DOHH2 (cell line): ENCODE measurements around the gene TRIM16.
"Not testable (repeated sequence)": the region's sequence is repeated elsewhere in the genome, so short reads cannot be mapped to it uniquely, and the experiment has no call there.

Source experiments
- EZH2phosphoT487 ChIP-seq: fragments of 200-600 bp; sonication (generic); IDR thresholded peaks from 2 replicates; pipeline ENCODE4 v1.6.1; 2017; ENCODE audit warnings: borderline replicate concordance, mild to moderate bottlenecking, antibody characterized with exemption, low read length, moderate library complexity, mixed read lengths
- TF ChIP-seq, protein P1 (sequence below): fragments of 200-600 bp; sonication (generic); IDR thresholded peaks from one replicate; pipeline ENCODE4 v1.5.1; 2014; ENCODE audit warnings: antibody characterized with exemption, mild to moderate bottlenecking, low read depth, low read length; ENCODE audit not compliant: poor library complexity, severe bottlenecking

DNA sequence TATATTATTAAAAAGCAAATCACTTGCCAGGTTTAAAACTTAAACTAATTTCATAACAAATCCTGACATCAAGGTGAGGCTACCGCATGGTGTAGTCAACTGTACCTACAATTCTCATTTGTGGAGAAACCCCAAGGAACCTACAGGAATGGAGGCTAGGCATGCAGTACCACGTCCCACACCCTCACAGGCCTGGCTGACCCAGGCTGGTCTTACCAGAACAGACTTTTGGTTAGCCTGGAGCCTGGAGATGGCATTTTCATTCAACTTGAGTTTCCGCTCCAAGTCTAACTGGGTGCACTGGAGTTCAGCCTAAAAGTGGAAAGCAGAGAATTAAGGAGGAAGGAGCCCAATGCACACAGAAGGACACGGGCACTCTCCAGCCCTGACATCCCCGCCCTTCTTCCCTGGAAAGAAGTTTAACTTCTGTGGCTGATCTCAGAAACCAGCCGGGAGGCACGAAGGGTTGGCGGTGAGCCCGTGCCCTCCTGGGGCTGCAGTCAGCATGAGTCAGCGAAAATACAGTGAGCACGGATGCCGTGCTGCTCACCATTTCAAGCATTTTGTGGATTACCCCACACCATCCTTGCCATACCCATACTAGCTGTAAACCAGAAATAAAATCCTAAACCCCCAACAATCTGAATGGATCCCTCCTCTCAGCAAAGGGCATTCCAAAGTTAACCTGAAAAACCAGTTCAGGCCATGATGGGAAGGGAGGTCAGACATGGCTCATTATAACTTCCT is 41.4 kb downstream of the TRIM16 start:
- TF ChIP-seq, protein P1, sequence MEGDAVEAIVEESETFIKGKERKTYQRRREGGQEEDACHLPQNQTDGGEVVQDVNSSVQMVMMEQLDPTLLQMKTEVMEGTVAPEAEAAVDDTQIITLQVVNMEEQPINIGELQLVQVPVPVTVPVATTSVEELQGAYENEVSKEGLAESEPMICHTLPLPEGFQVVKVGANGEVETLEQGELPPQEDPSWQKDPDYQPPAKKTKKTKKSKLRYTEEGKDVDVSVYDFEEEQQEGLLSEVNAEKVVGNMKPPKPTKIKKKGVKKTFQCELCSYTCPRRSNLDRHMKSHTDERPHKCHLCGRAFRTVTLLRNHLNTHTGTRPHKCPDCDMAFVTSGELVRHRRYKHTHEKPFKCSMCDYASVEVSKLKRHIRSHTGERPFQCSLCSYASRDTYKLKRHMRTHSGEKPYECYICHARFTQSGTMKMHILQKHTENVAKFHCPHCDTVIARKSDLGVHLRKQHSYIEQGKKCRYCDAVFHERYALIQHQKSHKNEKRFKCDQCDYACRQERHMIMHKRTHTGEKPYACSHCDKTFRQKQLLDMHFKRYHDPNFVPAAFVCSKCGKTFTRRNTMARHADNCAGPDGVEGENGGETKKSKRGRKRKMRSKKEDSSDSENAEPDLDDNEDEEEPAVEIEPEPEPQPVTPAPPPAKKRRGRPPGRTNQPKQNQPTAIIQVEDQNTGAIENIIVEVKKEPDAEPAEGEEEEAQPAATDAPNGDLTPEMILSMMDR = not testable (repeated sequence)
- not testable (repeated sequence) for TF ChIP-seq EZH2phosphoT487
